ENCODE data around the gene TOLLIP. TPM values are rescaled to one million over a fixed set of nuclear protein-coding genes. Genes with fewer than 3 reads are reported as not detected.

TOLLIP gene
- total and polyA plus RNA-seq, 2 of the 8 experiments (the other 6 are each of a cell fraction or from before 2014, with no cell fraction given): 23.7 to 34.7 TPM

- H3K79me2 ChIP-seq (ENCODE audit: control insufficient read depth in 1 of 2, insufficient read depth in 2 of 2, low read length in 2 of 2): no peaks in the 10 kb centered on the region
- POLR2A ChIA-PET (ENCODE audit: partially characterized antibody): interaction anchor here (1.2 kb wide), 1 partner anchor 25 kb away, joined by 4 read pairs; no protein-coding TSS in a partner anchor
- no peak overlapping the region for H4K5ac ChIP-seq (ENCODE audit: insufficient read length, low read depth, low read length)
- no peaks in the 10 kb centered on the region for H4K20me1 ChIP-seq (replicated peaks in 1 of 2; ENCODE audit: control insufficient read depth in 1 of 2, insufficient read depth in 2 of 2, low read length in 2 of 2)
- H3K27me3 ChIP-seq (replicated peaks in 1 of 4; ENCODE audit: control insufficient read depth in 3 of 4, extremely low read depth in 1 of 4, insufficient read depth in 3 of 4, low read length in 3 of 4): peaks cover 8 to 40% (median 32%) of the 10 kb centered on the region in 4 experiments
- H3K23ac ChIP-seq (ENCODE audit: insufficient read length): no peak overlapping the region
- no peak overlapping the region for H2BK12ac ChIP-seq (ENCODE audit: low read depth, low read length)
- no peak overlapping the region for H2BK120ac ChIP-seq (replicated peaks; ENCODE audit: low read depth, low read length)
- H2BK20ac ChIP-seq (ENCODE audit: low read length): no peak overlapping the region
- H3K18ac ChIP-seq (ENCODE audit: extremely low read depth, low read length): no peak overlapping the region
- H3K27ac ChIP-seq (ENCODE audit: low read depth, low read length): no peak overlapping the region
- H3K14ac ChIP-seq (ENCODE audit: insufficient read length): no peak overlapping the region
- peak overlapping the region; percentile 8; the same call in 1 of the 2 replicates for H4K8ac ChIP-seq (ENCODE audit: extremely low read depth, insufficient read depth, low read length)
- FAIRE-seq: no peak
- H3K36me3 ChIP-seq (ENCODE audit: control insufficient read depth in 2 of 4, insufficient read depth in 4 of 4, low read length in 3 of 4): peaks cover 0 to 3% (median 0%) of the 10 kb centered on the region in 4 experiments; a peak in 1 of 8 replicates
- H2BK15ac ChIP-seq (ENCODE audit: low read length): no peak overlapping the region
- H3K79me1 ChIP-seq (ENCODE audit: low read depth, low read length): no peaks in the 10 kb centered on the region
- DNase-seq (ENCODE audit: low read depth in 1 of 2, low spot score in 2 of 2): no peak
- peak overlapping the region; percentile 93 to 97 for H3K4me2 ChIP-seq (ENCODE audit: insufficient read depth in 1 of 2, low read depth in 2 of 2, low read length in 2 of 2)
- H3K23me2 ChIP-seq (ENCODE audit: low read depth, low read length): peaks cover 9% of the 10 kb centered on the region
- no peak overlapping the region for H3K56ac ChIP-seq (replicated peaks; ENCODE audit: insufficient read length, low read depth, low read length)
- no peak overlapping the region for H3K4ac ChIP-seq (replicated peaks; ENCODE audit: insufficient read length, low read depth, low read length)
- no peak overlapping the region for H2AK5ac ChIP-seq (ENCODE audit: low read depth, low read length)
- no peak overlapping the region for H2AFZ ChIP-seq (ENCODE audit: low read length)
- no peak overlapping the region for H2BK5ac ChIP-seq (ENCODE audit: low read depth, low read length)
- H4K91ac ChIP-seq (replicated peaks; ENCODE audit: insufficient read length, low read length): no peak overlapping the region
- H3K9ac ChIP-seq (replicated peaks in 1 of 4; ENCODE audit: extremely low read depth in 1 of 4, low read depth in 3 of 4, low read length in 3 of 4): no peak overlapping the region; a peak in 1 of 7 replicates
- peaks cover 2 to 8% (median 5%) of the 10 kb centered on the region in 4 experiments; a peak in 5 of 7 replicates for H3K4me1 ChIP-seq (replicated peaks in 1 of 4; ENCODE audit: control insufficient read depth in 3 of 4, insufficient read depth in 4 of 4, low read length in 3 of 4)
- peaks cover 9 to 17% of the 10 kb centered on the region in 2 experiments for H3K9me3 ChIP-seq (ENCODE audit: insufficient read depth in 2 of 2, low read depth in 1 of 2, low read length in 1 of 2)
- peak overlapping the region; percentile 31 to 66 (median 54); a peak in 5 of 8 replicates for H3K4me3 ChIP-seq (ENCODE audit: extremely low read depth in 1 of 4, insufficient read depth in 2 of 4, low read depth in 3 of 4, low read length in 4 of 4)
- CTCF ChIA-PET (ENCODE audit: partially characterized antibody): no interaction called here
- WGBS, 2 experiments (ENCODE audit: extremely low coverage in 1 of 2, insufficient coverage in 1 of 2, insufficient read length in 1 of 2, insufficient replicate concordance in 2 of 2, low coverage in 1 of 2, low lambda C conversion rate in 2 of 2, missing lambda C conversion rate in 1 of 2): 79% methylated on average over 10 of the region's 10 CpGs; no CpG with 5 or more reads in 1 of the 2 experiments
- TF ChIP-seq BRCA1 (IDR thresholded peaks at IDR 0.05; ENCODE audit: low read depth, low read length): no peak
- no peak for TF ChIP-seq SP4 (IDR thresholded peaks at IDR 0.05; ENCODE audit: low read length)
- TF ChIP-seq RNF2 (IDR thresholded peaks at IDR 0.05; ENCODE audit: borderline replicate concordance, low read depth, low read length, missing control alignments, poor library complexity, severe bottlenecking): no peak
- TF ChIP-seq CBX8 (IDR thresholded peaks at IDR 0.05; ENCODE audit: borderline replicate concordance, low read depth, low read length): no peak
- TF ChIP-seq, protein P1, sequence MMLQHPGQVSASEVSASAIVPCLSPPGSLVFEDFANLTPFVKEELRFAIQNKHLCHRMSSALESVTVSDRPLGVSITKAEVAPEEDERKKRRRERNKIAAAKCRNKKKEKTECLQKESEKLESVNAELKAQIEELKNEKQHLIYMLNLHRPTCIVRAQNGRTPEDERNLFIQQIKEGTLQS (IDR thresholded peaks at IDR 0.05; ENCODE audit: insufficient read depth, low read depth, low read length): no peak
- no peak for TF ChIP-seq SUZ12 (IDR thresholded peaks at IDR 0.05; ENCODE audit: low read length)
- TF ChIP-seq TCF12 (IDR thresholded peaks at IDR 0.05; ENCODE audit: low read depth, low read length): no peak
- TF ChIP-seq SIN3A (conservative IDR thresholded peaks at IDR 0.05 in 1 of 2, IDR thresholded peaks at IDR 0.05 in 1 of 2; ENCODE audit: low read depth in 1 of 2, low read length in 2 of 2): no peak
- TF ChIP-seq KDM4A (IDR thresholded peaks at IDR 0.05; ENCODE audit: low read depth, low read length, severe bottlenecking): no peak
- TF ChIP-seq CREB1 (IDR thresholded peaks at IDR 0.05): no peak
- TF ChIP-seq POU5F1 (IDR thresholded peaks at IDR 0.05; ENCODE audit: low read depth, low read length): no peak
- no peak for TF ChIP-seq PHF8 (conservative IDR thresholded peaks at IDR 0.05; ENCODE audit: low read depth, low read length)
- no peak for TF ChIP-seq KDM5A (IDR thresholded peaks at IDR 0.05; ENCODE audit: low read length)
Measured at GRCh38 chr11:1335264-1335810, 25.9 kb upstream of the TOLLIP start.
